Tongue (tissue), 2 donors: ENCODE results near the gene SIM1. TPM values are rescaled to one million over a fixed set of nuclear protein-coding genes. Genes with fewer than 3 reads are reported as not detected.

ENCODE experiments used
- DNase-seq: peaks from one replicate; pipeline ENCODE4 v3.0.0-alpha.2; 2015
- total RNA-seq: library from RNA; depleted of rRNA; stranded (reverse); fragments of >200 nt; gene quantifications from one replicate; pipeline ENCODE4 v1.2.3, GENCODE V29; 2014

Gene SIM1
- total RNA-seq, 1 donor from 2014 or later = 2.4 TPM

GRCh38 chr6:100456141-100456907 is 8.4 kb downstream of the SIM1 start:
- peak; percentile 46 for DNase-seq

DNA sequence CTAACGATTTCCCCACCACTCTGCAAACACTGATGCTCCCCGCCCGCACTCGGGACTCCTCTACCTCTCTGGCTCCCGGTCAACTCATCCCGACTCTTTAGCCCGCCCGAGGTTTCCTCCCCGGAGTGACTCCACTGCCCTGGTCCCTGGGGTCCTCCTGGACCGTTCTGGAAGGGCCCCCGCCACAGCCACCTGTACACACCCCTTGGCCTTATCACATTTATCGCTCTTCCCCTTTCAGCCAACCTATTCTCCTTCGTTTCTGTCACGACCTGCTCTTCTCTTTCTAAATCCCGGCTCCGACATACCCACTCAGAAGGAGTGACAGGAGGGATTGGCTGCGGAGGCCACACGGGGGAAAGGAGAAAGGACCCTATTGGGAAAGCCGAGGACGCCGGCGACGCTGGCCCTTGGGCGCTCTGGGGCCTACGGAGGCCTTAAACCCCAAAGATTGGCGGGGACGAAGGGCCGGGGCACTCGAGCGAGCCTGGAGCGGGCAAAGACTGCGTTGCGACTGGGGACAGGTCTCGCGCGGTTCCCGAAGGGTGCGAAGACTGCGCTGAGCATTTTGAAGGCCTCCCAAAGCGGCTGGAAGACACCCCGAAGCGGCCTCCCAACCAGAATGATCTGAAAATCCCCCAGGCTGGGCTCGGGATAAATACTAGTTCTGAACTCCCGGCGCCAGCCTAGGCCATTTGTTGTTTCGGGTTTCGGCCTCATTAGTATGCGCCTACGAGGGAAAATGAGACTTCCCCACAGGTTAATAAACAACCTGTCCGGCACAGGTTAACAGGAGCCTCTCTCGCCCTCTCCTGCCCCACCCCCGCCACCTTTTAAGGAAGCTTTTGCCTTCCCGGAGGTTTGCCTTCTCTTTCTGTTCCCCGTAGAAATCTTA is 9.2 kb downstream of the SIM1 start:
- peak; percentile 16 for DNase-seq

GRCh38 chr6:100454551-100455229 is 10.0 kb downstream of the SIM1 start:
- peak; percentile 29 for DNase-seq

GRCh38 chr6:100453701-100454521 is 10.8 kb downstream of the SIM1 start:
- peak; percentile 16 for DNase-seq

DNA sequence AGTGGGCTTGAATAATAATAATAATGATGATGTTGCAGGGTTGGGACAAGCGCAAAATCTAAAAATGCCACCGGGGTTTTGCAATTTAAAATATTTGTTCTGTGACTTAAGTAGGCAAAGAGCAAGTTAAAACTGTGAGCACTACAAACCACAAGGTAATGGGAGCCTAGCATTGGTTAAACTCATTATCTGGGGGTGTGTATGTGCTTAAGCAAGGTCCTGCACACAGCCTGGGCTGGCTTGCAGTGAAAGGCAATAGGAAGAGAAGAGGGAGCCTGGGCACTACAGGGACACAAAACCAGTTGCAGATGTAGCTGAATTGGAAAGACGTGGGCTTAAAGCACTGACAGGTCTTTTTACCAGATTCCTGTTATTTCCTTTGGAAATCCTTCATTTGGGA is 11.7 kb downstream of the SIM1 start:
- no peak for DNase-seq

DNA sequence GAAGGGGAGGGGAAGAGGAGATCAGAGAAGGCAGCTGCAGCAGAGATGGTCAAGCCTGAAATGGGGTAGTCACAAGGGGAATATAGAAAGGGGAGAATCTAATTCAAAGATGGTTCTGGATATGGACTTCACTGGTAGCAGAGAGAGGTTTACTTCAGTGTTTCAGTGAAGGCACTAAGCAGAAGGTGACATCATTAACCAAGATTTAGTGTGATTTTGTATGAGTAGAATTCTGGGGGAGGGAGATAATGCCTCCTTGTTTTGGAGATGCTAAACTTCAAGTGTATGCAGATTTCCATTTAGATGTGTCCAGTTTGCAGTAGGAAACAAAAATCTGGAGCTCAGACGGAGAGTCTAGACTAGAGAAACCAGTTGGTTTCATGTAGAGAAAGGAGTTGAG is 13.1 kb downstream of the SIM1 start:
- no peak for DNase-seq

DNA sequence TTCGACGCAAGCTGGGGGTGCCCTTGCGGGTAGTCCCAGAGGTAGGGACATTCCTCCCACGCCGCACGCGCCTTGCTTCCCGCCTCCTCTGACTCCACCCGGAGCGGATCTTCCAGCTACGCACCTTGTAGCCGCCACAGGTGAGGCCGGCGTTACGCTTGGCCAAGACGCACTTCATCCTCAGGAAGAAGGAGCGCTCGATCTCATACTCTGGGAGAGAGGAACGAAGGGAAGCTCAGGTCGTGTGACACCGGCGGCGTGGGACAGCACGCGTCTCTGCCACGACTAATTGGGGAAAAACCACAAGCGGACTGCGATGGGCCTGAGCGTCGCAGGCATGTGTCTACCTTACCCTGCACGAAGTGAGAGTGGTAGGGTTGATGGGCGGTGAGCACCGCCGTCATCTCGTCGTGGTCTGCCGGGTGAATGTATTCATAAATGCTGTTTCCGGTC is 15.5 kb downstream of the SIM1 start:
- no peak for DNase-seq

GRCh38 chr6:100447900-100448748 is 16.6 kb downstream of the SIM1 start:
- DNase-seq = no peak

DNA sequence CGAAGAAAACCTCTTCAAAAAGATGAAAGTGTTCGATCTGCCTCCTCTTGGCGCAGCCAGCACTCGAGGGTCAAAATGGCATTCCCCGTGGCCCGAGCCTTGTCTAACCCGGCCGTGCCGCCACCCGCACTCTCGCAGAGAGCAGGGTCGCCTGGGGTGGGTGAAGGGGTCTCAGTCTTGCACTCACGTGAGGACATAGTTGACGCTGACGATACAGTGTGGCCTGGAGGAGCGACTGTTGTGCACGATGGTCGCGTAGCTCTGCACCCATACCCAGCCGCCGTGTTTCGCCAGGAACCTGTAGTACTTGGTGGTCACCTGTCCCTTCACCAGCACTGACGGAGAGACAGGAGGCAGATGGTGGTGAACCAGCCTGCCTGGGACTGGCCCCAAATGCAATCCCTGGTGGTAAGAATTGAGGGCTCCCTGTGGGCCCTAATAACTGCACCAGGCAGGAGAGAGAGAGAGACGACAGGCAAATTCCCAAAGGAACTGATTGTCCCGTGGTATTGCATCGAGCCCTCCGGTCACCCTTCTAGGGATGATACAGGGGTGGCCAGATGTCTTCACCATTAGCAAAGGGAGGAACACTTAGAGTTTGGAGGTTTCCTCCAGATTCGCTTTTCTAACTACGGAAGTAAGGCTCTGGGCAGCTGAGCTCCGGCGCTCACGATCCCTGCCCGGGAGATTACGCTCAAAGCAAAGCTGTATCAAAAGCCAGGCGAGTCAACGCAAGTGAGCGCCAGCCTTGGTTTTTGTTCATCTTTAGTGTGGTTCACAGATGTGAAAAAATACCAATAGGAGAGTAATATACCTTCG is 17.4 kb downstream of the SIM1 start:
- peak; percentile 12 for DNase-seq

GRCh38 chr6:100446115-100447080 is 18.3 kb downstream of the SIM1 start:
- DNase-seq = peak; percentile 34

DNA sequence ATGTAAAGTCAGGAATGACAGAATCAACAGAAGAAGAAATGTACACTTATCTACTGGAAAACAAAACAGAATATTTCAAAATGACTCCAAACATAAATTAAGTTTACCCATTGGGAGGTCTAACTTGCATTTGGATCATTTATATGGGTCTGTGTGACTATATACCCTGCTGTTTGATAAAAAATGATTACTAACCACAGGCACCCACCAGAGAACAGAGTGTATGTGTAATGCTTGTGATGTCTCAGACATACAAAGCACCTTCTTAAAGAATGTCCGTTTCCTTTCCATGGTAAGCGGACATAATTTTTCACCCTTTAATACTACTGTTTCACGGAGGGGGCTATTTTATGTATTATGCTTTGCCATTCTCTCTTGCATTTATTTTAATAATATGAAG is 19.2 kb downstream of the SIM1 start:
- no peak for DNase-seq

DNA sequence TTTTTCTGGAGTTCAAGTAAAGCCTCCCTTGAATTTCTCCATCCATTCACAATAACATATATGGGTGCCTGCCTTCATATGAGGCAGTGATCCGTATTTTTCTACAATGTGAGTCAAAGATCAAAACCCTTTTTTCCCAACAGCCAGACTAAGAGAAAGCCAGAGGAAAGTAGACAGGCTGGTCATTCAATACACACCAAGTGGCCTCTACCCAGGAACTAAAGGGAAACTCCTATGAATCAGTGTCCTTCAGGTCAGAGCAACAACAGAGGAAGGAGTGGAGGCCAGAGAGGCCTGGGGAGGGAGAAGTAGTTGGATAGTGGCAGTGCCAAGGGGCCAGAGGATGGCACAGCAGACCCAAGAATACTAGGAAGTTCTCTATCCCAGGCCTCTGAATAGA is 23.8 kb downstream of the SIM1 start:
- DNase-seq = no peak

GRCh38 chr6:100435299-100435698 is 29.4 kb downstream of the SIM1 start:
- no peak for DNase-seq

GRCh38 chr6:100433726-100434435 is 30.8 kb downstream of the SIM1 start:
- DNase-seq = no peak

GRCh38 chr6:100432136-100432535 is 32.6 kb downstream of the SIM1 start:
- no peak for DNase-seq

GRCh38 chr6:100430962-100431361 is 33.8 kb downstream of the SIM1 start:
- no peak for DNase-seq

DNA sequence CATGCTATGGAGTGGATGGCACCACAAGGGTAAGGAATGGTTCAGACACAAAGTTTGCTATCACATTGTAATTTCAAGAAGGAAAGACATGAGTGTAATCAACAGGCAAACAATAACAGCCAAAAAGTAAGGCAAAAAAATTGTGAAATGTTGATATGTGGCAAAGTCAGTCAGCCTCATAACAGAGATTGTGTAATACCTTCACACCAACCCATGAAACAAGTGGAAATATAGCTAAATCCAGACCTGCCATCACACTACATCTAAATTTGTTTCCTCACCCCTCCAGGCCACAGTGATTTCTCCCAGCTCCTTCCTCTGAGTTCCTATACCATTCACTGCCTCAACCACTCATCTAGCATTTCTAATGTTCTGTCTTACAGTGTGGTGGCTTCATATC is 37.3 kb downstream of the SIM1 start:
- no peak for DNase-seq

DNA sequence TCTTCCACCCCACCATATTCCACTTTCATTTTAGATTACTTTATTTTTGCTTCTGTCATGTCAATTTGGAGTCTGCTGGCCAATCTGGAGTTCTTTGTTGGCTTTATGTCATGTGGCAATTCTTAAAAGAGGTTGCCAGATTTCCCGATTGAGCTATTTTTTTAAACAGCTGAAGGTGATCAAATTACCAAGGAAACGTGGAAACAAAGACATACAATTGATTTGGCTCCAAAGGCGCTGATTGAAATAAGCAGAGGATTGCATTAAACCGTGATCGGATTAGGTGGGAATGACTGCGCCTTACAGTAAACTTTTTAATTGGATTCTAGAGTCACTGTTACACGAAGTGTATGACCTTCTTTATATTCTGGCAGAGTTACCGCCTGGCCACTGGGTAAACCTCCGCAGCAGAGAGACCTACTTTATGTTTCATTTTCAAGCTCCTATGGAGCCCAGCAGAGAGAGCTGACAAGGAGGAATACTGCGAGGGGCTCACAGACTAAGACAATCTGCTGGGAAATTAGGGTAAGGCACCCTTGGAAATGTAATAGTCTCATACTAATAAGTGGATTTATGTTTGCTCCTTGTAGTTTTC is 37.9 kb downstream of the SIM1 start:
- peak; percentile 77 for DNase-seq
